ENCODE data around the gene FOXL2. TPM values are rescaled to one million over a fixed set of nuclear protein-coding genes. Genes with fewer than 3 reads are reported as not detected.

The FOXL2 gene
- total and polyA plus RNA-seq, 9 of the 15 experiments (the other 6 are each of a cell fraction or from before 2014, with no cell fraction given), result 0.27 to 22.1 (median 3.2) TPM

DNA sequence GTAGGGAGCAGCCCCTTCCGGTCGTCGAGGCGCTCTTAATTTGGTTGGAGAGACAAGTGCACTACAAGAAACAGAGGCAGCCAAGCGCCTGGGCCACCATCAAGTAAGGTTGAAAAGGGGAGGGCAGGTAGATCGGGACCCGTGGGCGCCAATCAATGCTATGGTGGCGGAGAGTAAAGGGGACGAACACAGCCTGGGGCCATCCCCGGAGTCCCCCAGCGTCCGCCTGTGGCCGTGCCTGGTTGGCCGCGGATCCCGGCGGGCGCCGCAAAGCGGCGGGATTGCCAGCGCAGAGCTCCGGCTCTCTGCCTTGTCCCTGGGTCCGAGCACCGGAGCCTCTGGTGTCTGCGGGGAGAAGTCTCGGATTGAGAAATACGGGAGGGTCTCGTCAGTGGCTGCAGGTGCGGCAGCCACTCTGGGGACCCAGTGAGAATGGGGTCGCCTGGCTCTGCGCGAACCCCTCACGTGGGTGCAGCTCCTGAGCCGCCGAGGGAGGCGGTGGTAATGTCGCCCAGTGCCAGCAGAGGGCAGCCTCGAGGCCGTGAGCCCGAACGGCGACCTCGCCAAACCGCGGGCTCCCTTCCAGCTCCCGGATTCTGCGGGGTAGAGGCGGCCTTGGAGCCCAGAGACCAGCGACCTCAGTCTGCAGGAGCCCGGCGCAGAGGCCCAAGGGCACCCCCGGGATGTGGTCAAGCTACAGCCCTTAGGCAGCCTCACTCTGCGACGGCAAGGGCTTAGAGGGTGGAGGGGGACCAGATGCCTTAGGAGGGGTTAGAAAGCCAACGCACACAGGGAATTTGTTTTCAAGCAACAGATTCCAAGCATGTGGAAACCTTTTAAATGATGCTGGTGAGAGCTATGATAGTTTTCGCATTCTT, 10.8 kb downstream of the FOXL2 start (continued):
- TF ChIP-seq TOE1 (IDR thresholded peaks at IDR 0.05; ENCODE audit: borderline replicate concordance) (no peak; the same call in none of the 2 replicates), TOE1 (CRISPR knock-in tag; IDR thresholded peaks at IDR 0.05; ENCODE audit: borderline replicate concordance, low read depth) (no peak), PTBP1 (IDR thresholded peaks at IDR 0.05; ENCODE audit: low read depth, low read length) (no peak), SMARCB1 (IDR thresholded peaks at IDR 0.05; ENCODE audit: insufficient read length, low read depth) (no peak), RCOR1 (IDR thresholded peaks at IDR 0.05; ENCODE audit: borderline replicate concordance in 1 of 2, low read depth in 2 of 2, low read length in 2 of 2) (no peak), HLTF (IDR thresholded peaks at IDR 0.05) (0 out of 2 replicates have a peak, but pooled peaks have one; percentile 18), POLR2AphosphoS5 (IDR thresholded peaks at IDR 0.05; ENCODE audit: control insufficient read depth, insufficient read depth, low read depth, low read length) (no peak), PHF8 (IDR thresholded peaks at IDR 0.05; ENCODE audit: borderline replicate concordance, low read length) (peak; percentile 46; the same call in 1 of the 2 replicates)
- TF ChIP-seq, protein P1, sequence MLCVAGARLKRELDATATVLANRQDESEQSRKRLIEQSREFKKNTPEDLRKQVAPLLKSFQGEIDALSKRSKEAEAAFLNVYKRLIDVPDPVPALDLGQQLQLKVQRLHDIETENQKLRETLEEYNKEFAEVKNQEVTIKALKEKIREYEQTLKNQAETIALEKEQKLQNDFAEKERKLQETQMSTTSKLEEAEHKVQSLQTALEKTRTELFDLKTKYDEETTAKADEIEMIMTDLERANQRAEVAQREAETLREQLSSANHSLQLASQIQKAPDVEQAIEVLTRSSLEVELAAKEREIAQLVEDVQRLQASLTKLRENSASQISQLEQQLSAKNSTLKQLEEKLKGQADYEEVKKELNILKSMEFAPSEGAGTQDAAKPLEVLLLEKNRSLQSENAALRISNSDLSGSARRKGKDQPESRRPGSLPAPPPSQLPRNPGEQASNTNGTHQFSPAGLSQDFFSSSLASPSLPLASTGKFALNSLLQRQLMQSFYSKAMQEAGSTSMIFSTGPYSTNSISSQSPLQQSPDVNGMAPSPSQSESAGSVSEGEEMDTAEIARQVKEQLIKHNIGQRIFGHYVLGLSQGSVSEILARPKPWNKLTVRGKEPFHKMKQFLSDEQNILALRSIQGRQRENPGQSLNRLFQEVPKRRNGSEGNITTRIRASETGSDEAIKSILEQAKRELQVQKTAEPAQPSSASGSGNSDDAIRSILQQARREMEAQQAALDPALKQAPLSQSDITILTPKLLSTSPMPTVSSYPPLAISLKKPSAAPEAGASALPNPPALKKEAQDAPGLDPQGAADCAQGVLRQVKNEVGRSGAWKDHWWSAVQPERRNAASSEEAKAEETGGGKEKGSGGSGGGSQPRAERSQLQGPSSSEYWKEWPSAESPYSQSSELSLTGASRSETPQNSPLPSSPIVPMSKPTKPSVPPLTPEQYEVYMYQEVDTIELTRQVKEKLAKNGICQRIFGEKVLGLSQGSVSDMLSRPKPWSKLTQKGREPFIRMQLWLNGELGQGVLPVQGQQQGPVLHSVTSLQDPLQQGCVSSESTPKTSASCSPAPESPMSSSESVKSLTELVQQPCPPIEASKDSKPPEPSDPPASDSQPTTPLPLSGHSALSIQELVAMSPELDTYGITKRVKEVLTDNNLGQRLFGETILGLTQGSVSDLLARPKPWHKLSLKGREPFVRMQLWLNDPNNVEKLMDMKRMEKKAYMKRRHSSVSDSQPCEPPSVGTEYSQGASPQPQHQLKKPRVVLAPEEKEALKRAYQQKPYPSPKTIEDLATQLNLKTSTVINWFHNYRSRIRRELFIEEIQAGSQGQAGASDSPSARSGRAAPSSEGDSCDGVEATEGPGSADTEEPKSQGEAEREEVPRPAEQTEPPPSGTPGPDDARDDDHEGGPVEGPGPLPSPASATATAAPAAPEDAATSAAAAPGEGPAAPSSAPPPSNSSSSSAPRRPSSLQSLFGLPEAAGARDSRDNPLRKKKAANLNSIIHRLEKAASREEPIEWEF (CRISPR knock-in tag; IDR thresholded peaks at IDR 0.05), result no peak
- TF ChIP-seq, protein P2, sequence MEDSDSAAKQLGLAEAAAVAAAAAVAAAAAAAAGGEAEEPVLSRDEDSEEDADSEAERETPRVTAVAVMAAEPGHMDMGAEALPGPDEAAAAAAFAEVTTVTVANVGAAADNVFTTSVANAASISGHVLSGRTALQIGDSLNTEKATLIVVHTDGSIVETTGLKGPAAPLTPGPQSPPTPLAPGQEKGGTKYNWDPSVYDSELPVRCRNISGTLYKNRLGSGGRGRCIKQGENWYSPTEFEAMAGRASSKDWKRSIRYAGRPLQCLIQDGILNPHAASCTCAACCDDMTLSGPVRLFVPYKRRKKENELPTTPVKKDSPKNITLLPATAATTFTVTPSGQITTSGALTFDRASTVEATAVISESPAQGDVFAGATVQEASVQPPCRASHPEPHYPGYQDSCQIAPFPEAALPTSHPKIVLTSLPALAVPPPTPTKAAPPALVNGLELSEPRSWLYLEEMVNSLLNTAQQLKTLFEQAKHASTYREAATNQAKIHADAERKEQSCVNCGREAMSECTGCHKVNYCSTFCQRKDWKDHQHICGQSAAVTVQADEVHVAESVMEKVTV (CRISPR knock-in tag; IDR thresholded peaks at IDR 0.05), result peak; percentile 37; the same call in 1 of the 2 replicates
- TF ChIP-seq, protein P3, sequence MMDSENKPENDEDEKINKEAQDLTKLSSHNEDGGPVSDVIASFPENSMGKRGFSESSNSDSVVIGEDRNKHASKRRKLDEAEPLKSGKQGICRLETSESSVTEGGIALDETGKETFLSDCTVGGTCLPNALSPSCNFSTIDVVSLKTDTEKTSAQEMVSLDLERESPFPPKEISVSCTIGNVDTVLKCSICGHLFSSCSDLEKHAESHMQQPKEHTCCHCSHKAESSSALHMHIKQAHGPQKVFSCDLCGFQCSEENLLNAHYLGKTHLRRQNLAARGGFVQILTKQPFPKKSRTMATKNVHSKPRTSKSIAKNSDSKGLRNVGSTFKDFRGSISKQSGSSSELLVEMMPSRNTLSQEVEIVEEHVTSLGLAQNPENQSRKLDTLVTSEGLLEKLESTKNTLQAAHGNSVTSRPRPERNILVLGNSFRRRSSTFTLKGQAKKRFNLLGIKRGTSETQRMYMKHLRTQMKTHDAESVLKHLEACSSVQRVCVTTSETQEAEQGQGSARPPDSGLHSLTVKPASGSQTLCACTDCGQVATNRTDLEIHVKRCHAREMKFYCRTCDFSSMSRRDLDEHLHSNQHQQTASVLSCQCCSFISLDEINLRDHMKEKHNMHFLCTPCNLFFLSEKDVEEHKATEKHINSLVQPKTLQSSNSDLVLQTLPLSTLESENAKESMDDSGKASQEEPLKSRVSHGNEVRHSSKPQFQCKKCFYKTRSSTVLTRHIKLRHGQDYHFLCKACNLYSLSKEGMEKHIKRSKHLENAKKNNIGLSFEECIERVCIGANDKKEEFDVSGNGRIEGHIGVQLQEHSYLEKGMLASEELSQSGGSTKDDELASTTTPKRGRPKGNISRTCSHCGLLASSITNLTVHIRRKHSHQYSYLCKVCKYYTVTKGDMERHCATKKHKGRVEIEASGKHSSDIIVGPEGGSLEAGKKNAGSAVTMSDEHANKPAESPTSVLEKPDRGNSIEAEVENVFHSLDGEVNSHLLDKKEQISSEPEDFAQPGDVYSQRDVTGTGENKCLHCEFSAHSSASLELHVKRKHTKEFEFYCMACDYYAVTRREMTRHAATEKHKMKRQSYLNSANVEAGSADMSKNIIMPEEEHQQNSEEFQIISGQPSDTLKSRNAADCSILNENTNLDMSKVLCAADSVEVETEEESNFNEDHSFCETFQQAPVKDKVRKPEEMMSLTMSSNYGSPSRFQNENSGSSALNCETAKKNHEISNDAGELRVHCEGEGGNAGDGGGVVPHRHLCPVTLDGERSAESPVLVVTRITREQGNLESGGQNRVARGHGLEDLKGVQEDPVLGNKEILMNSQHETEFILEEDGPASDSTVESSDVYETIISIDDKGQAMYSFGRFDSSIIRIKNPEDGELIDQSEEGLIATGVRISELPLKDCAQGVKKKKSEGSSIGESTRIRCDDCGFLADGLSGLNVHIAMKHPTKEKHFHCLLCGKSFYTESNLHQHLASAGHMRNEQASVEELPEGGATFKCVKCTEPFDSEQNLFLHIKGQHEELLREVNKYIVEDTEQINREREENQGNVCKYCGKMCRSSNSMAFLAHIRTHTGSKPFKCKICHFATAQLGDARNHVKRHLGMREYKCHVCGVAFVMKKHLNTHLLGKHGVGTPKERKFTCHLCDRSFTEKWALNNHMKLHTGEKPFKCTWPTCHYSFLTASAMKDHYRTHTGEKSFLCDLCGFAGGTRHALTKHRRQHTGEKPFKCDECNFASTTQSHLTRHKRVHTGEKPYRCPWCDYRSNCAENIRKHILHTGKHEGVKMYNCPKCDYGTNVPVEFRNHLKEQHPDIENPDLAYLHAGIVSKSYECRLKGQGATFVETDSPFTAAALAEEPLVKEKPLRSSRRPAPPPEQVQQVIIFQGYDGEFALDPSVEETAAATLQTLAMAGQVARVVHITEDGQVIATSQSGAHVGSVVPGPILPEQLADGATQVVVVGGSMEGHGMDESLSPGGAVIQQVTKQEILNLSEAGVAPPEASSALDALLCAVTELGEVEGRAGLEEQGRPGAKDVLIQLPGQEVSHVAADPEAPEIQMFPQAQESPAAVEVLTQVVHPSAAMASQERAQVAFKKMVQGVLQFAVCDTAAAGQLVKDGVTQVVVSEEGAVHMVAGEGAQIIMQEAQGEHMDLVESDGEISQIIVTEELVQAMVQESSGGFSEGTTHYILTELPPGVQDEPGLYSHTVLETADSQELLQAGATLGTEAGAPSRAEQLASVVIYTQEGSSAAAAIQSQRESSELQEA (IDR thresholded peaks at IDR 0.05; ENCODE audit: low read depth), result no peak
